Measurements from ENCODE around the gene CPT1B.

The CPT1B gene

DNA sequence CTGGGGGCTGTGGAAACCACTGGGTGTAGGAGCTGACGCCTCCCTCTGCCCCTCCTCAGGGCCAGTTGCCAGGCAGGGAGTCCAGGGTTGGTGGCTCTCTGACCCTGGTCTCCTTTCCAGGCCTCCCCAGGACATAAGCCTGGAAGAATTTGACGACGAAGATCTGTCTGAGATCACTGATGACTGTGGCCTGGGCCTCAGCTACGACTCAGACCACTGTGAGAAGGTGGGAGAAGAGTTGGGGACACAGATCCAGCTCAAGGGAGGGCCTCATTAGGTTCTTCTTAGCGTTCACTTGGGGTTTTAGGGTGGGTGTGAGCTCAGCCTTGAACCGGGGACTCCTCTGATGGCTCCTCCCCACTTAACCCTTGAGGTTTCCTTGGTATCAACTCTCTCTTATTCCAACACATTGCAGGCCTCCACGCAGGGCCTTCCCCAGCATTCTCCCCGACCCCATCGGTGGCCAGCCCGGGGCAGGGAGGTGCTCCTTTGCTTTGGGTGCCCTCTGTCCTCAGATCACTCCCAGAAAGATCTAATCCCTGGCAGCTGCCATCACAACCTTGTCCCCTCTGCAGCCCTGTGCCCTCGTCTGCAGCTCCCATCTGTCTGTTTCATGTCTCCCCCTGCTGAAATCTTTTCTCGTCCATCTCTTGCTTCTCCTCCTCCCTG, 23.6 kb upstream of the CPT1B start (continued):
- TF ChIP-seq ZNF146 (tag by site-specific recombination; IDR thresholded peaks at IDR 0.05) = no peak
- no peak for TF ChIP-seq ZNF510 (tag by site-specific recombination; IDR thresholded peaks at IDR 0.05; ENCODE audit: insufficient replicate concordance)
- peak; percentile 58 for TF ChIP-seq ZNF629 (tag by site-specific recombination; IDR thresholded peaks at IDR 0.05)
- 0 out of 2 replicates have a peak, but pooled peaks have one; percentile 3 for TF ChIP-seq ZIC2 (tag by site-specific recombination; IDR thresholded peaks at IDR 0.05)
- no peak for TF ChIP-seq ZNF623 (tag by site-specific recombination; IDR thresholded peaks at IDR 0.05)
- TF ChIP-seq ZNF677 (tag by site-specific recombination; IDR thresholded peaks at IDR 0.05) = no peak
- no peak for TF ChIP-seq ZNF585B (tag by site-specific recombination; IDR thresholded peaks at IDR 0.05)
- TF ChIP-seq ZNF473 (tag by site-specific recombination; IDR thresholded peaks at IDR 0.05) = no peak
- no peak for TF ChIP-seq ZNF184 (tag by site-specific recombination; IDR thresholded peaks at IDR 0.05)
- TF ChIP-seq ZNF707 (tag by site-specific recombination; IDR thresholded peaks at IDR 0.05) = no peak
- TF ChIP-seq, protein P1, sequence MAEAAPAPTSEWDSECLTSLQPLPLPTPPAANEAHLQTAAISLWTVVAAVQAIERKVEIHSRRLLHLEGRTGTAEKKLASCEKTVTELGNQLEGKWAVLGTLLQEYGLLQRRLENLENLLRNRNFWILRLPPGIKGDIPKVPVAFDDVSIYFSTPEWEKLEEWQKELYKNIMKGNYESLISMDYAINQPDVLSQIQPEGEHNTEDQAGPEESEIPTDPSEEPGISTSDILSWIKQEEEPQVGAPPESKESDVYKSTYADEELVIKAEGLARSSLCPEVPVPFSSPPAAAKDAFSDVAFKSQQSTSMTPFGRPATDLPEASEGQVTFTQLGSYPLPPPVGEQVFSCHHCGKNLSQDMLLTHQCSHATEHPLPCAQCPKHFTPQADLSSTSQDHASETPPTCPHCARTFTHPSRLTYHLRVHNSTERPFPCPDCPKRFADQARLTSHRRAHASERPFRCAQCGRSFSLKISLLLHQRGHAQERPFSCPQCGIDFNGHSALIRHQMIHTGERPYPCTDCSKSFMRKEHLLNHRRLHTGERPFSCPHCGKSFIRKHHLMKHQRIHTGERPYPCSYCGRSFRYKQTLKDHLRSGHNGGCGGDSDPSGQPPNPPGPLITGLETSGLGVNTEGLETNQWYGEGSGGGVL (tag by site-specific recombination; IDR thresholded peaks at IDR 0.05) = no peak
- TF ChIP-seq SETDB1 (IDR thresholded peaks at IDR 0.05; ENCODE audit: insufficient read length, low read length) = no peak
- no peak for TF ChIP-seq GLI4 (tag by site-specific recombination; IDR thresholded peaks at IDR 0.05)
- no peak for TF ChIP-seq ZNF274 (IDR thresholded peaks at IDR 0.05; ENCODE audit: low read length)
- TF ChIP-seq ZNF274 (tag by site-specific recombination; IDR thresholded peaks at IDR 0.05; ENCODE audit: borderline replicate concordance) = no peak
- no peak for TF ChIP-seq TRIM28 (IDR thresholded peaks at IDR 0.05; ENCODE audit: borderline replicate concordance, low read length)
- TF ChIP-seq ZNF521 (tag by site-specific recombination; IDR thresholded peaks at IDR 0.05) = no peak
- TF ChIP-seq ZNF596 (tag by site-specific recombination; IDR thresholded peaks at IDR 0.05) = no peak
- TF ChIP-seq KLF16 (tag by site-specific recombination; IDR thresholded peaks at IDR 0.05) = no peak
- no peak for TF ChIP-seq ZSCAN16 (tag by site-specific recombination; IDR thresholded peaks at IDR 0.05)

DNA sequence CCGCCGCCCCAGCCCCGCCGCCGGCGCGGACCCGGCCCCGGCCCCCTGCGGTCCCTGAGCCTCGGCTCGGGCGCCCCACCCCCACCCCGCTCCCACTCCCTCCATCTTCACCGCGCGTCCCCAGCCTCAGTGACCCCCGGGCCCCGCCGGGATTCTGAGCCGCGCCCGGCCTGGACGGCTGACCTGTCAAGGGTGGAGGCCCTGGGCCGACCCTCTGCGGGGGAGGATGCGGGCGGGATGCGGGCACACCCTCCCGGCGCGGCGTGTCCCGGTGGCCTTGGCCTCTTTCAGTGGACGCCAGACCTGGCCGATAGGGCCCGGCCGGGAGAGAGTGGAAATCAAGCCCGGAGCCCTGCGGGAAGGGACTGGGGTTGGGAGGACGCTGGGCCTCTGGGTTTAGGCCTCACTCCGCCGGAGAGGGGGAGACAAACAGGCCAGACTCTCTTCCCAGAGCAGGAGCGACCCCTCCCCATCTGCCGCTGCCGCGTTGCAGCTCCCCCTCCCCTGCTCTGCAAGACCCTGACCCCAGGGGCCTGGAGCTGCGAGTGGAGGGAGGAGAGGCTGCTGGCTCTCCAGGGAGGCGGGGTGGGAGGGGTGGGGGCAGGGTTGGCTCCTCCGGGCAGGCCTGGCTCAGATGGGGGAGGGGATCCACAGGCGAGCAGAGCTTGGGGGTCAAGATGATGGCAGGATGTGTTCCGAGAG, 22.9 kb upstream of the CPT1B start:
- peak overlapping the region; percentile 60 for H3K4me3 ChIP-seq (ENCODE audit: low read depth, low read length)
- CTCF ChIA-PET = interaction anchor here (0.8 to 1.2 kb wide), 4 partner anchors 19 to 131 kb away, joined by 3 to 7 read pairs (median 4); partner anchors contain the start of genes SCO2 and SYCE3
- H3K9me3 ChIP-seq (ENCODE audit: control insufficient read depth, insufficient read depth, low read depth, low read length) = no peaks in the 10 kb centered on the region
- H3K36me3 ChIP-seq (ENCODE audit: control insufficient read depth in 2 of 2, insufficient read depth in 1 of 2, low read length in 2 of 2) = peaks cover 0 to 45% of the 10 kb centered on the region in 2 experiments; a peak in 1 of 3 replicates
- POLR2A ChIA-PET = interaction anchor here (1.5 kb wide), 1 partner anchor 12 kb away, joined by 6 read pairs; no protein-coding TSS in a partner anchor
- peak overlapping the region; percentile 37; the same call in 1 of the 2 replicates for H3K27ac ChIP-seq (ENCODE audit: extremely low read depth, low read depth, low read length)
- H3K4me1 ChIP-seq (ENCODE audit: control insufficient read depth, insufficient read depth, low read length) = 0 out of 2 replicates have a peak, but pooled peaks cover 3% of the 10 kb centered on the region
- TF ChIP-seq ZNF341 (tag by site-specific recombination; IDR thresholded peaks at IDR 0.05; ENCODE audit: low read depth) (peak; percentile 32), GLIS2 (tag by site-specific recombination; IDR thresholded peaks at IDR 0.05) (peak; percentile 46; the same call in 1 of the 2 replicates), MEIS1 (CRISPR knock-in tag; IDR thresholded peaks at IDR 0.05; ENCODE audit: borderline replicate concordance) (no peak), ZBTB8A (tag by site-specific recombination; IDR thresholded peaks at IDR 0.05) (0 out of 2 replicates have a peak, but pooled peaks have one; percentile 25), KLF1 (tag by site-specific recombination; IDR thresholded peaks at IDR 0.05) (peak; percentile 62; the same call in 1 of the 2 replicates), ZNF311 (tag by site-specific recombination; IDR thresholded peaks at IDR 0.05; ENCODE audit: borderline replicate concordance) (no peak), ZNF48 (tag by site-specific recombination; IDR thresholded peaks at IDR 0.05) (no peak), ZNF626 (tag by site-specific recombination; IDR thresholded peaks at IDR 0.05) (no peak), ZBTB20 (tag by site-specific recombination; IDR thresholded peaks at IDR 0.05) (peak; percentile 51), ZIC2 (tag by site-specific recombination; IDR thresholded peaks at IDR 0.05) (peak; percentile 38), ZNF76 (tag by site-specific recombination; IDR thresholded peaks at IDR 0.05; ENCODE audit: borderline replicate concordance, low read depth) (peak; percentile 42; the same call in 1 of the 2 replicates), KLF8 (tag by site-specific recombination; IDR thresholded peaks at IDR 0.05) (peak; percentile 70; the same call in 1 of the 2 replicates), KLF9 (tag by site-specific recombination; IDR thresholded peaks at IDR 0.05; ENCODE audit: low read depth) (peak; percentile 42; the same call in 1 of the 2 replicates)
- TF ChIP-seq, protein P2, sequence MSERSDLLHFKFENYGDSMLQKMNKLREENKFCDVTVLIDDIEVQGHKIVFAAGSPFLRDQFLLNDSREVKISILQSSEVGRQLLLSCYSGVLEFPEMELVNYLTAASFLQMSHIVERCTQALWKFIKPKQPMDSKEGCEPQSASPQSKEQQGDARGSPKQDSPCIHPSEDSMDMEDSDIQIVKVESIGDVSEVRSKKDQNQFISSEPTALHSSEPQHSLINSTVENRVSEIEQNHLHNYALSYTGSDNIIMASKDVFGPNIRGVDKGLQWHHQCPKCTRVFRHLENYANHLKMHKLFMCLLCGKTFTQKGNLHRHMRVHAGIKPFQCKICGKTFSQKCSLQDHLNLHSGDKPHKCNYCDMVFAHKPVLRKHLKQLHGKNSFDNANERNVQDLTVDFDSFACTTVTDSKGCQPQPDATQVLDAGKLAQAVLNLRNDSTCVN (tag by site-specific recombination; optimal IDR thresholded peaks at IDR 0.05) = peak; percentile 54
- TF ChIP-seq, protein P1 (tag by site-specific recombination; IDR thresholded peaks at IDR 0.05) = peak; percentile 38
